Kidney epithelial cell (primary cell): ENCODE results near the gene FOXP1. TPM values are rescaled to one million over a fixed set of nuclear protein-coding genes. Genes with fewer than 3 reads are reported as not detected.

Experiments used
- DNase-seq: peaks from one replicate; pipeline ENCODE4 v3.0.0-alpha.2; 2010; ENCODE audit warnings: low read depth
- H3K27me3 ChIP-seq: 2 replicates; pipeline ENCODE4 v1.6.0; 2011; ENCODE audit warnings: low read length; ENCODE audit not compliant: control insufficient read depth, insufficient read depth
- H3K36me3 ChIP-seq: 2 replicates; pipeline ENCODE4 v1.5.1; 2011; ENCODE audit warnings: low read length; ENCODE audit not compliant: control insufficient read depth, insufficient read depth
- H3K4me3 ChIP-seq: 2 replicates; pipeline ENCODE4 v1.5.1; 2011; ENCODE audit warnings: low read depth, mild to moderate bottlenecking, control low read depth, low read length
- total RNA-seq: library from RNA; depleted of rRNA; stranded (reverse); fragments of >200 nt; gene quantifications from 2 replicates; pipeline ENCODE4 v1.2.3, GENCODE V29; 2015
- TF ChIP-seq, protein P1 (sequence below): IDR thresholded peaks from 2 replicates; pipeline ENCODE4 v1.5.1; 2011; ENCODE audit warnings: mild to moderate bottlenecking, moderate library complexity, low read length, control low read depth, inconsistent platforms; ENCODE audit not compliant: insufficient read depth, poor library complexity, severe bottlenecking

Gene FOXP1
- total RNA-seq, 1 donor from 2014 or later, result 75.0 TPM

DNA sequence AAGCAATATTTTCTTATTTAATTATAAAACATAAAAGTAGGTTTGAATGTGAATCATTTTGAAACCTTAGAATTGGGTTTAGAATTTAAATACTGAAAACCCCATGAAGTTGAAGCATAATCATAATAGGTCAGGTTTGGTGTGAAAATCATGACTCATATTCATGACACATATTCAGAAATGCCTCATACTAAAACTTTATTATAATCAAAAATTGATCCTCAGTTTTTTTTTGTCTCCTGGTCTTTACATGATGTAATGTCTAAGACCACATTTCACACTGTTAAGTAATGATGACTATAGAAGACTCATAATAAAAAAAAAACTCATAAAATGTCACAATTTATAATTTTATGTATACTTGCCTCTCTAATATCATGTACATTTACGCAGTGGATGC, 190.4 kb downstream of the FOXP1 start:
- TF ChIP-seq, protein P1, sequence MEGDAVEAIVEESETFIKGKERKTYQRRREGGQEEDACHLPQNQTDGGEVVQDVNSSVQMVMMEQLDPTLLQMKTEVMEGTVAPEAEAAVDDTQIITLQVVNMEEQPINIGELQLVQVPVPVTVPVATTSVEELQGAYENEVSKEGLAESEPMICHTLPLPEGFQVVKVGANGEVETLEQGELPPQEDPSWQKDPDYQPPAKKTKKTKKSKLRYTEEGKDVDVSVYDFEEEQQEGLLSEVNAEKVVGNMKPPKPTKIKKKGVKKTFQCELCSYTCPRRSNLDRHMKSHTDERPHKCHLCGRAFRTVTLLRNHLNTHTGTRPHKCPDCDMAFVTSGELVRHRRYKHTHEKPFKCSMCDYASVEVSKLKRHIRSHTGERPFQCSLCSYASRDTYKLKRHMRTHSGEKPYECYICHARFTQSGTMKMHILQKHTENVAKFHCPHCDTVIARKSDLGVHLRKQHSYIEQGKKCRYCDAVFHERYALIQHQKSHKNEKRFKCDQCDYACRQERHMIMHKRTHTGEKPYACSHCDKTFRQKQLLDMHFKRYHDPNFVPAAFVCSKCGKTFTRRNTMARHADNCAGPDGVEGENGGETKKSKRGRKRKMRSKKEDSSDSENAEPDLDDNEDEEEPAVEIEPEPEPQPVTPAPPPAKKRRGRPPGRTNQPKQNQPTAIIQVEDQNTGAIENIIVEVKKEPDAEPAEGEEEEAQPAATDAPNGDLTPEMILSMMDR, result no peak
- no peaks in the 10 kb centered on the region for H3K27me3 ChIP-seq
- no peak overlapping the region for H3K4me3 ChIP-seq
- DNase-seq, result no peak
- H3K36me3 ChIP-seq, result no peaks in the 10 kb centered on the region

DNA sequence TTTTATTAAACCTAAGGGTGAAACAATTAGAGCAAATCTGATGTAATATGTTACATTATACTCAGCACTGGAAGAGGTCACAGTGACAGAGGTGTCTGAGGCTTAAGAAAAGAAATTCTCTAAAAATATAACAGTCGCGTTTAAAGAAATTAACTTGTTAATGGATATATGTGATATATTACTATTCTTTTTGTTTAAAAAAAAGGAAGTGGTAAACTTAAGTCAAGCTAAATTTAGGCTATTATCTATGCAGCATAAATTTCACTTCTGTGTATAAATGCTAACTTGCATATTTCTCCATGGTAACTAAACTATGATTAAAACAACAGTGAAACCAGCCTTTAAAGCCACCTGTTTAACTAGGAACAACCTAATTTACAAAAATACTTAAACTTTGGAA, 191.3 kb downstream of the FOXP1 start:
- TF ChIP-seq, protein P1, result no peak
- DNase-seq, result no peak
- no peaks in the 10 kb centered on the region for H3K36me3 ChIP-seq
- H3K27me3 ChIP-seq, result no peaks in the 10 kb centered on the region
- H3K4me3 ChIP-seq, result no peak overlapping the region

DNA sequence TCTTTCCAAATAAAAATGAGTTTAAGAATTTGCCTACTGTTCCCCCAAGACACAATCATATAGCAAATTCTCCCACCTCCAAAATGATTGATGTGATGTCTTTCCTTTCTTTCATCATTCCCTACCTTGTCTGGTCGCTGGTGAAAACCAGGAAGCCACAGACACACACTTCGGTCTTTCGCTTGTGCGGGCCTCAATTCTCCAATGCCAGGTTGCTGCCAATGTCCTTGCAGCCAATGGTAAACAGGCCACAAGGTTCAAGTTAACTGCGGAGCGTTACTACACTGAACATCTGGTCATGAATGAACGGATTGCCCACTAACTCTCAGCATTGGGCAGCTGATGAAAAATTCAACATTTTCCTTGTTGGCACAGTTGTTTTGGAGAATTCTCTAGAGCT, 192.2 kb downstream of the FOXP1 start:
- TF ChIP-seq, protein P1, result no peak
- H3K36me3 ChIP-seq, result no peaks in the 10 kb centered on the region
- DNase-seq, result no peak

DNA sequence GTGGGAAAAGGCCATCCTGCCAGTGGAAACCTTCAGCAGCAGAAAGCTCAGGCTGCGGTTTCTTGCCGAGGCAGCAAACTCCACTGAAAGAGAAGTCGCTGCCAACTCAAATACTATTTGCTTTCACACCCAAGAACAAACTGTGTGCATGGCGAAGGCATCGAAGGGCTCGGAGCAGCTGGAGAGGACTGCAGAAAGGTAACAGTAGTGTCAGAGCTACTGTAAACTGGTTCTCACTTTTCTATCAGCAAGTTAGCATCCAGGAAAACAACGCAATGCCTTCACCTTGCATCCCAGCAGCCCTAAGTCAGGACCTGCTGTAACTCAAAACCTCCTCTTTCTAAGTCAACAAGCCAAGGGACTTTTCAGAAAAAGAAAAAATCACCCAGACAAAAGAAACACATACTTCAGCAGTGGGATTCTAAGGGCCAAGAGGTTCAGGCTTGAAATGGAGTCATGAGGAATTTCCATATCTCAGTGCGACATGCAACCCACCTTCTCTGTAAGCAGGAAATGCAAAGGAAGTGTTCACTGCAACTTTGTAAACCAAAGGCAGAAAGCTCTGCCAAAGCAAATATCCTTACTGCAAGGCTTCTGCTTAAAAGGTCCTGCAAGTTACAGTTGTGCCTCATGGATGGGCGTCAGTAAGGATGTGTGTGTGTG, 193.5 kb downstream of the FOXP1 start:
- DNase-seq, result peak; percentile 12
- Histone ChIP-seq H3K36me3 (no peaks in the 10 kb centered on the region), H3K27me3 (no peaks in the 10 kb centered on the region), H3K4me3 (no peak overlapping the region)
- TF ChIP-seq, protein P1, result no peak

More for the DNA sequence above, 192.2 kb downstream of the FOXP1 start:
- Histone ChIP-seq H3K27me3 (no peaks in the 10 kb centered on the region), H3K4me3 (no peak overlapping the region)

DNA sequence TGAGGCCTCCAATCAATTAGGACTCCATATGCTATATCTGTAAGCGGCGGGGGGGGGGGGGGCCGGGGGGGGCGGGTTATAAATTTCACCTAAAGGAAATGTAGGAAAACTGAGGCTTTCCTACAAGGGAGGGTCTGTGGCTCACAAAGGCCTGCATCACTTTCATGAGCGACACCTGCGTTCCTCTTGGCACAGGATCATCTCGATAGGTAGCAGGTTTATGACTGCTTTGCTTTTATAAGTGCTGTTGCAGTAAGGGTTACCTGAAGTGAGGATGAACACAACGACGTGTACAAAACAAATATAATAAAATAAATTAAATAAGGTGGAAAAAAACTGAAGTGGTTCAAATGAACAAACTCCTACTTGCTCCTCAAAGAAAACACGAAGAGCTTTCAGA, 194.3 kb downstream of the FOXP1 start:
- H3K36me3 ChIP-seq, result no peaks in the 10 kb centered on the region
- H3K4me3 ChIP-seq, result no peak overlapping the region
- no peaks in the 10 kb centered on the region for H3K27me3 ChIP-seq
- DNase-seq, result no peak
- TF ChIP-seq, protein P1, result no peak

DNA sequence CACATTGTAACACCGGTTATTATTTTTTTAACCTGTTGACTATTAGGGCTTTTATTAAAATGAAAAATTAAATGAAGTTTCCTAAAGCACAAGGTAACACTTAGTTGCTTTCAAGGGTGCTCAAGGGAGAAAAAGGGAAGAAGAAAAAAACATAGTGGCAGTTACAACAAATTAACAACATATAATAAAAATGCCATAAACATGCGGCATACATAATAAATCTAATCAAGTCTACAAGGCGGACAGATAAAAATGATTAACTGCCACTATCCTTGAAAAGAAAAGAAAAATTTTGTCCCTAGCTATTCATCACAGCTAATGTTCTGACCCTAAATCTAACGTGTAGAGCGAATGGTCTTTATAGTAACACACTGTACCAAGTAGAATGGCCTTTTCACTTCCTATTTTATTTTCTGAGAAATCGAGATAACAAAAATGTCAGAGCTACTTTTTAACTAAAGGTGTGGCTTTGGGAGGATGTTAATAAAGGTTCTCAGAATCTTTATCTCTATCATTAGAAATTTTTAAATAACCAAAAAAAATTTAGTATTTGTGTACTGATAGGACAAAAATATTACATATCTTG, 194.9 kb downstream of the FOXP1 start:
- Histone ChIP-seq H3K36me3 (no peaks in the 10 kb centered on the region), H3K27me3 (no peaks in the 10 kb centered on the region), H3K4me3 (no peak overlapping the region)
- TF ChIP-seq, protein P1, result no peak
- DNase-seq, result no peak
